Measurements from ENCODE around the gene MBNL1.

The MBNL1 gene

DNA sequence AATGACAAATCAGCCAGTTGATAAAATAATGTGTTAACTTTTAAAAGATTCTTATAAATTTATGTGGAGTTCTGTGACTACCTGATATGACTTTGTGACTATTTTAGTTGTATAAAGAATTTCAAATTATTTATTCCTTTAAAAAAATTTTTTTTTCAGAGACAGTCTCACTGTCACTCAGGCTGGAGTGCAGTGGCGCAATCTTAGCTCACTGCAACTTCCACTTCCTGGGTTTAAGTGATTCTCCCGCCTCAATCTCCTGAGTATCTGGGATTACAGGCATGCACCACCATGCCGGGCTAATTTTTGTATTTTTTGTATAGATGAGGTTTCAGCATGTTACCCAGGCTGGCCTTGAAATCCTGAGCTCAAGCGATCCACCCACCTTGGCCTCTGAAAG lies 48.5 kb downstream of the MBNL1 start:
- no peak for ATAC-seq (replicated peaks)
- Mint-ChIP-seq H3K27ac (peak overlapping the region; percentile 20), H3K36me3 (peaks cover 31 to 45% of the 10 kb centered on the region in 2 donors), H3K9me3 (no peaks in the 10 kb centered on the region), H3K4me1 (peaks cover 25 to 63% of the 10 kb centered on the region in 2 donors), H3K4me3 (no peak overlapping the region), H3K27me3 (no peaks in the 10 kb centered on the region)
- no peak for DNase-seq

DNA sequence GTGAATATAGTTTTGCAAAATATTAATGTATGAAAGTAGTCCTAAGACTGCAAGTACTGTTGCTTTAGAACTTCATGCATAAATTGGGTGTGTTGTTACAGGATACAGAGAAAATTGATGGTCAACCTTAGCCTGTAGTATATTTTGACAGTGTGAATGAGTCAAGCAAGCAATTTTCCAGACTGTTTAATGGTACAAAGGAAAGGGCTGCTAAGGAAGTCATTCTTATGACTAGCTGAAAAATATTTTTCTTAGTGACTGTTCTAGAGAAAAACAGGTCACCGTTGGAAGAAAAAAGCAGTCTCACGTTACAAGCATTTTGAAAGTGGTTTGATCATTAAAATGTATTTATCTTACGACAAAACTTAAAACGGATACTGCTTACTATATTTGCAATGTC lies 49.2 kb downstream of the MBNL1 start:
- no peaks in the 10 kb centered on the region for H3K27me3 Mint-ChIP-seq
- peaks cover 28 to 70% of the 10 kb centered on the region in 2 donors for H3K4me1 Mint-ChIP-seq
- H3K27ac Mint-ChIP-seq, result no peak overlapping the region
- ATAC-seq (replicated peaks) (no peak), DNase-seq (no peak)
- peaks cover 31 to 41% of the 10 kb centered on the region in 2 donors for H3K36me3 Mint-ChIP-seq
- H3K4me3 Mint-ChIP-seq, result no peak overlapping the region
- H3K9me3 Mint-ChIP-seq, result no peaks in the 10 kb centered on the region

- Mint-ChIP-seq H3K27ac (no peak overlapping the region), H3K9me3 (no peaks in the 10 kb centered on the region), H3K36me3 (peaks cover 29 to 41% of the 10 kb centered on the region in 2 donors), H3K4me3 (no peak overlapping the region), H3K4me1 (peaks cover 28 to 72% of the 10 kb centered on the region in 2 donors), H3K27me3 (no peaks in the 10 kb centered on the region)
- no peak for ATAC-seq (replicated peaks)
- DNase-seq, result no peak
Measured at GRCh38 chr3:152318512-152318911, 49.8 kb downstream of the MBNL1 start.

GRCh38 chr3:152319256-152319655 lies 50.5 kb downstream of the MBNL1 start:
- Mint-ChIP-seq H3K4me1 (peaks cover 28 to 77% of the 10 kb centered on the region in 2 donors), H3K9me3 (no peaks in the 10 kb centered on the region), H3K4me3 (no peak overlapping the region), H3K36me3 (peaks cover 27 to 38% of the 10 kb centered on the region in 2 donors), H3K27ac (peak overlapping the region; percentile 37), H3K27me3 (no peaks in the 10 kb centered on the region)
- ATAC-seq (replicated peaks), result peak in 1 of 2 donors; percentile 61
- no peak for DNase-seq

DNA sequence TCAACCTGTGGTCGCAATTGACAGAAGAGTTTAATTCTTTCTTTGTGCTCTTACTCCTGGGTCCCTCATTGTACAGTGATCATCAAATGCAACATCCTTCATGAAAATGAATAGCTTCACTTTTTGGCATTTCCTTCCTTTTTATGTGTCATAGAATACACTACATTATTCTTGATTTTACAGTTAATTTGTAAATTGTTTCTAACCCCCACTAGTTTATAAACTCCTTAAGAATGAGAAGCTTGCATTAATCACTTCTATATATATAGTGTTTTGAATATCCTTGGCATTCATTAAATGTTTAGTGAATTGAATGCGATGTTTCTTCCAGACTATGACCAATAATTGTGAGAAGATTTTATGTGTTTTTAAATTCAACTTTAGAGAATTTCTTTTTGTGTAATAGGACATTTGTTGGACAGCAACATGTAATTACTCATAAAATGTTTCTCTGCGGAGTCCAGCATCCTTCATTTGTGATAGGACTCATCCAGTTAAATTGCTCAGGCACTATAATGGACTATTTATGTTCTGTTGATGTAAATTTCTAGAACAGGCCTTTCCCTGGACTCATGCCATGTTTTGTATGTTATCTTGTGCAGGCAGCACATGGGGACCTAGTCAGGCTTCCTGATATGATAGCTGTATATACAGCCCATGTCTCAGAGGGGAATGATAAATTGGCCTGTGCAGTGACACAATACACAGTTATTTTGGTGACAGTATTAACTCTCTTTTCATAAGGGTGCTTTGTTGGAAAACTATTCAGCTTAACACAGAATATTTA lies 51.3 kb downstream of the MBNL1 start:
- DNase-seq (no peak), ATAC-seq (replicated peaks) (no peak)
- Mint-ChIP-seq H3K27me3 (no peaks in the 10 kb centered on the region), H3K36me3 (peaks cover 23 to 33% of the 10 kb centered on the region in 2 donors), H3K9me3 (no peaks in the 10 kb centered on the region), H3K4me3 (no peak overlapping the region), H3K27ac (peak overlapping the region; percentile 47), H3K4me1 (peaks cover 26 to 76% of the 10 kb centered on the region in 2 donors)

GRCh38 chr3:152321200-152321954 lies 52.6 kb downstream of the MBNL1 start:
- Mint-ChIP-seq H3K4me3 (no peak overlapping the region), H3K27me3 (no peaks in the 10 kb centered on the region), H3K27ac (peak overlapping the region; percentile 14), H3K9me3 (peaks cover 1 to 4% of the 10 kb centered on the region in 2 donors), H3K4me1 (peaks cover 25 to 75% of the 10 kb centered on the region in 2 donors), H3K36me3 (peaks cover 22 to 34% of the 10 kb centered on the region in 2 donors)
- ATAC-seq (replicated peaks) (no peak), DNase-seq (no peak)

GRCh38 chr3:152321955-152322377 lies 53.2 kb downstream of the MBNL1 start:
- peak overlapping the region; percentile 62 for H3K27ac Mint-ChIP-seq

DNA sequence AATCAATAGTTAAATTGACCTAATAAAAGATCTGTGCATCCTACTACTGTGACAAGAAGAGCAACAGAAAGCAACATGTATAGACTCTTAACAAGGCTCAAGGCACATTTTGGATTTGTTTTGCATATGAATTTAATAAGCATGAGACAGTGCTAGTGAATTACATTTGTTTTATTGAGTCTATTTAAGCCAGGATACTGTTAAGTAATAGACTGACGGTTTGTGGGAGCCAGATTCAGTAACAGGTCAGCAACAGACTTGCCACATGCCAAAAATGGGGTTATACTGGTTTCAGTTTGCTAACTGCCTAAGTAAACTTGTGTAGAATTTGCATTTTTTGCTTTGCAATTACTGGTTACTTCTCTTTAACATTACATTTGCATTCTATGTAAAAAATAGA lies 54.0 kb downstream of the MBNL1 start:
- DNase-seq (no peak), ATAC-seq (replicated peaks) (peak; percentile 30 to 48)
- Mint-ChIP-seq H3K36me3 (peaks cover 22 to 32% of the 10 kb centered on the region in 2 donors), H3K4me1 (peaks cover 26 to 74% of the 10 kb centered on the region in 2 donors), H3K27me3 (no peaks in the 10 kb centered on the region), H3K4me3 (no peak overlapping the region), H3K27ac (no peak overlapping the region), H3K9me3 (peaks cover 1 to 4% of the 10 kb centered on the region in 2 donors)

More at GRCh38 chr3:152321955-152322377, 53.2 kb downstream of the MBNL1 start:
- Mint-ChIP-seq H3K4me3 (no peak overlapping the region), H3K36me3 (peaks cover 20 to 31% of the 10 kb centered on the region in 2 donors), H3K27me3 (no peaks in the 10 kb centered on the region), H3K4me1 (peaks cover 24 to 74% of the 10 kb centered on the region in 2 donors), H3K9me3 (peaks cover 1 to 4% of the 10 kb centered on the region in 2 donors)
- ATAC-seq (replicated peaks), result no peak
- no peak for DNase-seq

DNA sequence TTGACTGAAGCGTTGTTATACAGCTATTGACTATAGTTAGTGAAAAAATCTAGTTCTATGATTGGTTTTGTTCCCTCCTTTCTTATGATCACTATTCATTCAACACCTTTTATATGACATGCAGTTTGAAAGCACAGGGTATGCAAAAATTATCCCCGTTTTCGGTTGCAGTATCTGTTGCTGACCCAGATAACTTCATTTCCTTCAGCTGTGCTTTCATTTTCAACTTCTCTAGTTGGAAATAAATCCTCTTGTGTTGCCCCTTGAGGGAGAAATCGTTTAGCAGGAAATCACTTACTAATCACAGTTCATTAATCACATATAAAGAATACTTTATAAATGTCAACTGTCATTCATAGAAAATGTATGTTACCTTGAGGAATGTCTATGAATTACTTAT lies 55.1 kb downstream of the MBNL1 start:
- peaks cover 28 to 73% of the 10 kb centered on the region in 2 donors for H3K4me1 Mint-ChIP-seq
- ATAC-seq (replicated peaks), result peak; percentile 74 to 76
- peaks cover 26 to 37% of the 10 kb centered on the region in 2 donors for H3K36me3 Mint-ChIP-seq
- no peaks in the 10 kb centered on the region for H3K27me3 Mint-ChIP-seq
- no peak for DNase-seq
- H3K4me3 Mint-ChIP-seq, result no peak overlapping the region
- no peak overlapping the region for H3K27ac Mint-ChIP-seq
- H3K9me3 Mint-ChIP-seq, result peaks cover 3 to 4% of the 10 kb centered on the region in 2 donors

DNA sequence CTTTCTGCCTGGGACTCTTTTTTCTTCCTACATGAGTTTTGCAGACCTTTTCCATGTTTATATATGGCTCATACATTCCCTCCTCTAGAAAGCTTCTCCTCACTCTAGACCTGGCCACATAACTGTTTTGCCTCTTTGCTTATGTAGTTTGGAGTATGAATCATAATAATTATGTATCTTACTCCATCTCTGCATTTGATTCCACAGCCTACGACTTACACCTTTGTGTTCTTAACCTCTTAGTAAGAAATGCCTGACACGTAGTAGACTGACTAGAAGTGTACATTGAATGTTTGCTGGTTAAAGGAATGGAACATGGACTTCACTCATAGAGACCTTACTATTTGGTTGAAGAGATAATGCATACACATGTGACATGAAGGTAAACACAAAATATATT lies 56.4 kb downstream of the MBNL1 start:
- DNase-seq (no peak), ATAC-seq (replicated peaks) (no peak)
- Mint-ChIP-seq H3K27me3 (no peaks in the 10 kb centered on the region), H3K9me3 (peaks cover 4% of the 10 kb centered on the region in 2 donors), H3K27ac (peak overlapping the region; percentile 17), H3K4me3 (no peak overlapping the region), H3K36me3 (peaks cover 23 to 32% of the 10 kb centered on the region in 2 donors), H3K4me1 (peaks cover 27 to 68% of the 10 kb centered on the region in 2 donors)

DNA sequence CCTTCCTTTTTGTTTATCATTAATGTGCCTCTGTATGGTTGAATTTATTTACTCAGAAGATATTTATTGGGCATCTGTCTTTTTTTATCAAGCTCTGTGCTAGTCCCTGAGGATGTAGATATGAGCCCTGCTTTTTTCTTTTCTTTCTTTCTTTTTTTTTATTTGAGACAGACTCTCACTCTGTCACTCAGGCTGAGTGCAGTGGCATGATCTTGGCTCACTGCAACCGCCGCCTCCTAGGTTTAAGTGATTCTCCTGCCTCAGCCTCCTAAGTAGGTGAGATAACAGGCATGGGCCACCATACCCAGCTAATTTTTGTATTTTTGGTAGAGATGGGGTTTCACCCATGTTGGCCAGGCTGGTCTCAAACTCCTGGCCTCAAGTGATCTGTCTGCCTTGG lies 58.5 kb downstream of the MBNL1 start:
- H3K27ac Mint-ChIP-seq, result peak overlapping the region; percentile 32
- H3K4me1 Mint-ChIP-seq, result peaks cover 26 to 70% of the 10 kb centered on the region in 2 donors
- DNase-seq (no peak), ATAC-seq (replicated peaks) (no peak)
- H3K27me3 Mint-ChIP-seq, result no peaks in the 10 kb centered on the region
- H3K36me3 Mint-ChIP-seq, result peaks cover 31 to 32% of the 10 kb centered on the region in 2 donors
- H3K4me3 Mint-ChIP-seq, result no peak overlapping the region
- peaks cover 4 to 6% of the 10 kb centered on the region in 2 donors for H3K9me3 Mint-ChIP-seq

- peaks cover 30 to 70% of the 10 kb centered on the region in 2 donors for H3K4me1 Mint-ChIP-seq
- no peak for DNase-seq
- peak overlapping the region; percentile 1 to 3 for H3K4me3 Mint-ChIP-seq
- no peak for ATAC-seq (replicated peaks)
- no peaks in the 10 kb centered on the region for H3K27me3 Mint-ChIP-seq
- peaks cover 34 to 39% of the 10 kb centered on the region in 2 donors for H3K36me3 Mint-ChIP-seq
- H3K9me3 Mint-ChIP-seq, result peaks cover 4 to 6% of the 10 kb centered on the region in 2 donors
- peak overlapping the region; percentile 22 for H3K27ac Mint-ChIP-seq
Measured at GRCh38 chr3:152328841-152329240, 60.1 kb downstream of the MBNL1 start.

GRCh38 chr3:152330559-152330958 lies 61.8 kb downstream of the MBNL1 start:
- peak overlapping the region; percentile 47 for H3K27ac Mint-ChIP-seq
- peaks cover 36 to 72% of the 10 kb centered on the region in 2 donors for H3K4me1 Mint-ChIP-seq
- DNase-seq (no peak), ATAC-seq (replicated peaks) (no peak)
- H3K9me3 Mint-ChIP-seq, result peaks cover 4 to 6% of the 10 kb centered on the region in 2 donors
- no peak overlapping the region for H3K4me3 Mint-ChIP-seq
- no peaks in the 10 kb centered on the region for H3K27me3 Mint-ChIP-seq
- H3K36me3 Mint-ChIP-seq, result peaks cover 30 to 36% of the 10 kb centered on the region in 2 donors

DNA sequence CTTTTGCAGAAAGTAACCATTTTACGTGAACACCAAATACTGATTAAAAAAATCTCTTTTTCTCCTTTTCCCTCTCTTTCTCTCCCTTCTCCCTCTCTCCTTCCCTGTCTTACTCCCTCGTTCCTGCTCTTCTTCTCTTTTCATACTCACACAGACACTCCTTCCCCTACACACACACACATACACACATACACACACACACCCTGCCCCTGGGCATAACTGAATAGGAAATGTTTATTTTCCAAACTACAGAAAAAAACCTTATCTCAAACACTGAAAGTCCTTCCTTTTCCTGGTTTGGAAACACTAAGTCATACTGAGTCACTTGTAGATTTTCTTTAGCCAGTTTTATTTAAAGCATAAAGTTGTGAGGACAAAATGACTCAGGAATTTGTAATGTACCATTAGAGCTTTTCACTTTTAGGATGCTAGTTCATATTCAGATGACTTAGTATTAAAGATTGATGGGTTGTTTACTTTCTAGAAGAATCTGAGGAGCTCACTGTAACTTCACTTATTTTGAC lies 62.4 kb downstream of the MBNL1 start:
- peak overlapping the region; percentile 43 for H3K27ac Mint-ChIP-seq
- peak overlapping the region; percentile 30 to 31 for H3K4me3 Mint-ChIP-seq
- peaks cover 34 to 71% of the 10 kb centered on the region in 2 donors for H3K4me1 Mint-ChIP-seq
- DNase-seq (no peak), ATAC-seq (replicated peaks) (no peak)
- peaks cover 26 to 36% of the 10 kb centered on the region in 2 donors for H3K36me3 Mint-ChIP-seq
- H3K27me3 Mint-ChIP-seq, result no peaks in the 10 kb centered on the region
- peaks cover 0 to 5% of the 10 kb centered on the region in 2 donors for H3K9me3 Mint-ChIP-seq
